MCF 10A (cell line): ENCODE results near the gene WWC1. TPM values are rescaled to one million over a fixed set of nuclear protein-coding genes. Genes with fewer than 3 reads are reported as not detected.

Experiments
- BruUV-seq: library from RNA; stranded (reverse); fragments of 400-500 nt; replicated peaks from 2 replicates; lab custom pipeline; 2021; lab: Mats Ljungman, UMichigan
- CTCF ChIA-PET: fragments of 300-600 bp; sonication (Branson Sonifier 250); formaldehyde crosslinking; extraction: SDS; loops from one replicate; lab custom pipeline; 2021; ENCODE audit warnings: antibody characterized with exemption, inconsistent platforms; lab: Yijun Ruan, JAX
- POLR2A ChIA-PET: fragments of 300-600, 350-650 bp; sonication (Branson Sonifier 250); formaldehyde crosslinking; extraction: SDS; loops from one replicate; lab custom pipeline; 2020; ENCODE audit warnings: antibody characterized with exemption, inconsistent platforms; lab: Yijun Ruan, JAX
- DNase-seq: peaks from one replicate; pipeline ENCODE4 v3.0.0-alpha.2; 2018; ENCODE audit not compliant: unreplicated experiment
- H3K27ac Mint-ChIP-seq: one replicate; pipeline ENCODE4 v1.8.0; 2022; ENCODE audit warnings: mild to moderate bottlenecking, low read depth, mixed read lengths; ENCODE audit not compliant: unreplicated experiment
- H3K27me3 Mint-ChIP-seq: one replicate; pipeline ENCODE4 v1.8.0; 2022; ENCODE audit warnings: mixed read lengths; ENCODE audit not compliant: insufficient read depth, unreplicated experiment
- H3K36me3 Mint-ChIP-seq: one replicate; pipeline ENCODE4 v1.8.0; 2022; ENCODE audit warnings: mild to moderate bottlenecking, moderate library complexity, mixed read lengths; ENCODE audit not compliant: insufficient read depth, unreplicated experiment
- H3K4me1 Mint-ChIP-seq: one replicate; pipeline ENCODE4 v1.8.0; 2022; ENCODE audit warnings: mixed read lengths; ENCODE audit not compliant: insufficient read depth, unreplicated experiment
- H3K4me3 Mint-ChIP-seq: one replicate; pipeline ENCODE4 v1.8.0; 2022; ENCODE audit warnings: mild to moderate bottlenecking, moderate library complexity, mixed read lengths; ENCODE audit not compliant: unreplicated experiment
- H3K9me3 Mint-ChIP-seq: one replicate; pipeline ENCODE4 v1.8.0; 2022; ENCODE audit warnings: mixed read lengths; ENCODE audit not compliant: unreplicated experiment
- CTCF ChIP-seq: fragments of 200-600 bp; IDR thresholded peaks from one replicate; pipeline ENCODE4 v1.8.0; 2022; ENCODE audit warnings: antibody characterized with exemption, mild to moderate bottlenecking; ENCODE audit not compliant: unreplicated experiment
- intact Hi-C: fragments of 100-400 bp; cut with micrococcal nuclease; formaldehyde crosslinking; loops from 2 replicates; pipeline ENCODE4 v1.14.1; 2022
- total RNA-seq: library from RNA; stranded (reverse); gene quantifications from 2 replicates; pipeline ENCODE4 v1.2.3, GENCODE V29; 2022

Gene WWC1
- total RNA-seq, 1 experiment from 2014 or later: 47.0 TPM

- peak within 1 kb of the TSS; percentile 87 for H3K27ac Mint-ChIP-seq
- TF ChIP-seq CTCF: peak; percentile 97
- TSS peak; percentile 65 for BruUV-seq
- intact Hi-C loops: loop anchor here (1.0 to 5.0 kb wide), 6 partner anchors 14 to 1096 kb away; partner anchors contain the start of genes PANK3 and SPDL1
- ChIA-PET POLR2A (interaction anchor here (0.5 to 4.5 kb wide), 25 partner anchors 9 to 1617 kb away, joined by 3 to 43 read pairs (median 4); partner anchors contain the start of genes PANK3 and WWC1), CTCF (interaction anchor here (0.5 to 5.4 kb wide), 48 partner anchors 9 to 1759 kb away, joined by 3 to 54 read pairs (median 4); partner anchors contain the start of gene WWC1)
- no peaks in the 10 kb centered on the region for H3K27me3 Mint-ChIP-seq
- H3K9me3 Mint-ChIP-seq: no peaks in the 10 kb centered on the region
- H3K4me1 Mint-ChIP-seq: peaks cover 19% of the 10 kb centered on the region
- peaks cover 51% of the 10 kb centered on the region for H3K36me3 Mint-ChIP-seq
- peak within 1 kb of the TSS; percentile 95 for H3K4me3 Mint-ChIP-seq
- peak; percentile 96 for DNase-seq
Observed at GRCh38 chr5:168486136-168486879, 194.9 kb downstream of the WWC1 start, which contains the start of gene RARS1. Gene RARS1 (plus strand): TSS chr5:168486471. CDS start chr5:168486499, 28 bp downstream.

GRCh38 chr5:168489059-168489458 lies 197.6 kb downstream of the WWC1 start:
- no peak for TF ChIP-seq CTCF
- peaks cover 78% of the 10 kb centered on the region for H3K36me3 Mint-ChIP-seq
- no peak for DNase-seq
- intact Hi-C loops: loop anchor here (5.0 kb wide), 3 partner anchors 163 to 1093 kb away; partner anchors contain the start of gene SPDL1
- no peaks in the 10 kb centered on the region for H3K9me3 Mint-ChIP-seq
- ChIA-PET CTCF (interaction anchor here (4.6 to 5.4 kb wide), 2 partner anchors 18 to 220 kb away, joined by 33 to 54 read pairs; no protein-coding TSS in a partner anchor), POLR2A (interaction anchor here (0.7 to 4.5 kb wide), 3 partner anchors 8 to 23 kb away, joined by 3 to 43 read pairs (median 4); no protein-coding TSS in a partner anchor)
- no peak overlapping the region for H3K27ac Mint-ChIP-seq
- no TSS peak for BruUV-seq
- H3K4me3 Mint-ChIP-seq: no peak overlapping the region
- peaks cover 23% of the 10 kb centered on the region for H3K4me1 Mint-ChIP-seq
- no peaks in the 10 kb centered on the region for H3K27me3 Mint-ChIP-seq

- intact Hi-C loops: no loop called here
- BruUV-seq: no TSS peak
- no peak for DNase-seq
- peaks cover 4% of the 10 kb centered on the region for H3K4me1 Mint-ChIP-seq
- no peak overlapping the region for H3K4me3 Mint-ChIP-seq
- ChIA-PET POLR2A (interaction anchor here (1.2 kb wide), 1 partner anchor 13 kb away, joined by 3 read pairs; no protein-coding TSS in a partner anchor), CTCF (interaction anchor here (1.0 kb wide), 1 partner anchor 82 kb away, joined by 3 read pairs; no protein-coding TSS in a partner anchor)
- peaks cover 98% of the 10 kb centered on the region for H3K36me3 Mint-ChIP-seq
- peak overlapping the region; percentile 35 for H3K27ac Mint-ChIP-seq
- no peaks in the 10 kb centered on the region for H3K9me3 Mint-ChIP-seq
- H3K27me3 Mint-ChIP-seq: no peaks in the 10 kb centered on the region
- TF ChIP-seq CTCF: no peak
Observed at GRCh38 chr5:168494057-168494555, 202.7 kb downstream of the WWC1 start.
